A549 (cell line): Measurements from ENCODE around the gene CEACAM20.

Experiments
- CEBPB ChIP-seq, 2 experiments: fragments of >200 bp in 1 of 2; sonication (Bioruptor Twin) in 1 of 2; formaldehyde crosslinking in 1 of 2; IDR thresholded peaks; 2 replicates each; pipeline ENCODE4 v1.6.1; 2012 to 2016
- CTCF ChIP-seq: fragments of >200 bp; sonication (Bioruptor Twin); formaldehyde crosslinking; IDR thresholded peaks from 3 replicates; pipeline ENCODE4 v1.5.1; 2016
- HOXB5 ChIP-seq: fragments of 250-450 bp; sonication (Bioruptor Pico); IDR thresholded peaks from 2 replicates; pipeline ENCODE4 v1.5.0; 2020; ENCODE audit warnings: mild to moderate bottlenecking, moderate library complexity
- POLR2A ChIP-seq: IDR thresholded peaks from 2 replicates; pipeline ENCODE4 v1.6.1; 2012; ENCODE audit warnings: mild to moderate bottlenecking, low read length

GRCh38 chr19:44496711-44497110 lies 32.8 kb downstream of the CEACAM20 start:
- TF ChIP-seq CEBPB (IDR thresholded peaks at IDR 0.05) (no peak), POLR2A (no peak), HOXB5 (no peak), CTCF (no peak)
